MM.1S (cell line): ENCODE measurements around the gene NTRK1.

Source experiments
- DNase-seq: peaks from one replicate; pipeline ENCODE4 v3.0.0-alpha.2; 2015
- H2AFZ ChIP-seq: fragments of 300-600 bp; sonication (generic); 2 replicates; pipeline ENCODE4 v1.6.0; 2016; ENCODE audit warnings: antibody characterized with exemption, low read length
- H3F3A ChIP-seq: fragments of 300-600 bp; sonication (generic); 2 replicates; pipeline ENCODE4 v1.6.1; 2016; ENCODE audit warnings: mild to moderate bottlenecking, antibody characterized with exemption, low read length, moderate library complexity, mixed read lengths; ENCODE audit not compliant: insufficient read depth
- H3K27ac ChIP-seq: fragments of 300-600 bp; sonication (generic); 2 replicates; pipeline ENCODE4 v1.5.1; 2016; ENCODE audit warnings: mild to moderate bottlenecking, low read length
- H3K27me3 ChIP-seq: fragments of 300-600 bp; sonication (generic); replicated peaks from 2 replicates; pipeline ENCODE4 v1.6.0; 2016; ENCODE audit warnings: low read length; ENCODE audit not compliant: insufficient read depth
- H3K36me3 ChIP-seq: fragments of 300-600 bp; sonication (generic); replicated peaks from 2 replicates; pipeline ENCODE4 v1.6.1; 2016; ENCODE audit warnings: mild to moderate bottlenecking, low read length, mixed read lengths; ENCODE audit not compliant: insufficient read depth
- H3K4me1 ChIP-seq: fragments of 300-600 bp; sonication (generic); 2 replicates; pipeline ENCODE4 v1.6.1; 2016; ENCODE audit warnings: low read length, mixed read lengths
- H3K4me2 ChIP-seq: fragments of 300-600 bp; sonication (generic); 2 replicates; pipeline ENCODE4 v1.6.0; 2016; ENCODE audit warnings: low read depth, low read length
- H3K4me3 ChIP-seq: fragments of 300-600 bp; sonication (generic); 2 replicates; pipeline ENCODE4 v1.5.1; 2016; ENCODE audit warnings: low read length, mixed read lengths
- H3K79me2 ChIP-seq: fragments of 300-600 bp; sonication (generic); 2 replicates; pipeline ENCODE4 v1.6.1; 2016; ENCODE audit warnings: mixed run types, low read length, mixed read lengths
- H3K9ac ChIP-seq: fragments of 300-600 bp; sonication (generic); 2 replicates; pipeline ENCODE4 v1.6.1; 2016; ENCODE audit warnings: low read length, mixed read lengths
- H3K9me2 ChIP-seq: fragments of 300-600 bp; sonication (generic); replicated peaks from 2 replicates; pipeline ENCODE4 v1.6.1; 2016; ENCODE audit warnings: mild to moderate bottlenecking, low read length, mixed read lengths; ENCODE audit not compliant: insufficient read depth
- H3K9me3 ChIP-seq: fragments of 300-600 bp; sonication (generic); replicated peaks from 2 replicates; pipeline ENCODE4 v1.6.1; 2016; ENCODE audit warnings: mild to moderate bottlenecking, low read length, mixed read lengths; ENCODE audit not compliant: insufficient read depth
- H4K20me1 ChIP-seq: fragments of 300-600 bp; sonication (generic); 2 replicates; pipeline ENCODE4 v1.6.1; 2016; ENCODE audit warnings: mild to moderate bottlenecking, low read length, moderate library complexity, mixed read lengths; ENCODE audit not compliant: insufficient read depth
- CTCF ChIP-seq: fragments of 300-600 bp; sonication (generic); IDR thresholded peaks from 2 replicates; pipeline ENCODE4 v1.5.1; 2016; ENCODE audit warnings: antibody characterized with exemption, low read length, mixed read lengths
- EZH2 ChIP-seq: fragments of 300-600 bp; sonication (generic); optimal IDR thresholded peaks from 2 replicates; pipeline ENCODE3; 2017; ENCODE audit warnings: low read depth, mild to moderate bottlenecking, antibody characterized with exemption, low read length, mixed read lengths
- EZH2phosphoT487 ChIP-seq: fragments of 300-600 bp; sonication (generic); IDR thresholded peaks from 2 replicates; pipeline ENCODE4 v1.6.1; 2018; ENCODE audit warnings: antibody characterized with exemption, low read length

Gene NTRK1

GRCh38 chr1:156813298-156813697 lies 47.4 kb upstream of the NTRK1 start:
- no peaks in the 10 kb centered on the region for H3F3A ChIP-seq
- H3K9me2 ChIP-seq, result no peaks in the 10 kb centered on the region
- TF ChIP-seq CTCF (no peak), EZH2phosphoT487 (no peak)
- H3K4me1 ChIP-seq, result peaks cover 22% of the 10 kb centered on the region
- no peak for DNase-seq
- peak overlapping the region; percentile 60 for H3K4me3 ChIP-seq
- H3K4me2 ChIP-seq, result peak overlapping the region; percentile 96
- no peaks in the 10 kb centered on the region for H3K9me3 ChIP-seq
- no peaks in the 10 kb centered on the region for H4K20me1 ChIP-seq
- H3K27me3 ChIP-seq, result no peaks in the 10 kb centered on the region
- no peaks in the 10 kb centered on the region for H3K79me2 ChIP-seq
- no peak overlapping the region for H3K27ac ChIP-seq
- no peaks in the 10 kb centered on the region for H3K36me3 ChIP-seq
- peak overlapping the region; percentile 51 for H3K9ac ChIP-seq
- H2AFZ ChIP-seq, result peak overlapping the region; percentile 84

GRCh38 chr1:156813750-156814570 lies 46.7 kb upstream of the NTRK1 start:
- no peaks in the 10 kb centered on the region for H3F3A ChIP-seq
- DNase-seq, result peak; percentile 67
- peaks cover 22% of the 10 kb centered on the region for H3K4me1 ChIP-seq
- no peaks in the 10 kb centered on the region for H3K79me2 ChIP-seq
- H2AFZ ChIP-seq, result peak overlapping the region; percentile 84
- no peaks in the 10 kb centered on the region for H3K36me3 ChIP-seq
- no peak overlapping the region for H3K27ac ChIP-seq
- TF ChIP-seq CTCF (peak; percentile 79), EZH2phosphoT487 (no peak), EZH2 (no peak)
- H4K20me1 ChIP-seq, result no peaks in the 10 kb centered on the region
- H3K4me3 ChIP-seq, result peak overlapping the region; percentile 60
- H3K4me2 ChIP-seq, result peak overlapping the region; percentile 96
- peak overlapping the region; percentile 51 for H3K9ac ChIP-seq
- H3K27me3 ChIP-seq, result no peaks in the 10 kb centered on the region
- no peaks in the 10 kb centered on the region for H3K9me3 ChIP-seq
- no peaks in the 10 kb centered on the region for H3K9me2 ChIP-seq

- Histone ChIP-seq H3K4me3 (no peak overlapping the region), H3K27ac (no peak overlapping the region), H3K4me1 (peaks cover 22% of the 10 kb centered on the region), H4K20me1 (no peaks in the 10 kb centered on the region), H3K79me2 (no peaks in the 10 kb centered on the region), H3K27me3 (no peaks in the 10 kb centered on the region), H3K4me2 (no peak overlapping the region; the same call in 1 of the 2 replicates), H3K36me3 (no peaks in the 10 kb centered on the region), H2AFZ (peak overlapping the region; percentile 84; the same call in 1 of the 2 replicates), H3K9me2 (no peaks in the 10 kb centered on the region), H3F3A (no peaks in the 10 kb centered on the region), H3K9me3 (no peaks in the 10 kb centered on the region), H3K9ac (no peak overlapping the region)
- no peak for DNase-seq
- no peak for TF ChIP-seq EZH2phosphoT487
- TF ChIP-seq EZH2, result no peak
- no peak for TF ChIP-seq CTCF
Observed at GRCh38 chr1:156814571-156815260, 45.9 kb upstream of the NTRK1 start.
